Lower leg skin (tissue), 3 donors: ENCODE results near the gene TMEM132D.

Experiments
- CTCF ChIP-seq, 3 donors: fragments of 450-650 bp; IDR thresholded peaks; one replicate each; pipeline ENCODE4 v1.5.1; 2016; ENCODE audit warnings: antibody characterized with exemption in 3 of 3, mild to moderate bottlenecking in 3 of 3, moderate library complexity in 2 of 3
- POLR2A ChIP-seq, 2 donors: fragments of 450-650 bp; IDR thresholded peaks; one replicate each; pipeline ENCODE4 v1.6.1; 2016 to 2017; ENCODE audit warnings: antibody characterized with exemption in 2 of 2, mild to moderate bottlenecking in 1 of 2, moderate library complexity in 1 of 2

DNA sequence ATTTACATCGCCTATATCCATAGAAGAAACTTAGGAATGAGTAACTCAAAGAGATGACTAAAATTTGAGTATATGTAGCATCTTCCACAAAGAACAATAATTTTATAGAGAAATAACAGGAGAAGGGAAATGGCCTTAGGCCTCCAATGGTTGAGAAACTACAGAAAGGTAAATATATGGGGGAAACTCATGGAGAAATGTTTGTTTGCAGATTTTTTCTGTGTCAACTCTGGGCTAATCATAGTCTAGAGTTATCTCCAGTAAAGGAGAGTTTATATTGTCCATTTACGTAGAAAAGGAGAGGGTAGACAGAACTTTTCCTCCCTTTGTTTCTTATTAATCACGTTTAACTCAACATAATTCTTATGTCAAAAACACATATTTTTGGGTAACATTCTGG lies 806.4 kb downstream of the TMEM132D start:
- no peak for TF ChIP-seq CTCF (IDR thresholded peaks at IDR 0.05)
- no peak for TF ChIP-seq POLR2A (IDR thresholded peaks at IDR 0.05)
